SK-N-SH (cell line): ENCODE data around the gene FBXL22. TPM values are rescaled to one million over a fixed set of nuclear protein-coding genes. Genes with fewer than 3 reads are reported as not detected.

Source experiments
- CTCF ChIA-PET: fragments of 300-600, 350-600 bp; formaldehyde crosslinking; extraction: SDS; loops from one replicate; lab custom pipeline; 2021; lab: Yijun Ruan, JAX
- POLR2A ChIA-PET: fragments of 350-600 bp; sonication (Branson Sonifier 250); formaldehyde crosslinking; extraction: SDS; loops from one replicate; lab custom pipeline; 2020; ENCODE audit warnings: antibody characterized with exemption, inconsistent platforms; lab: Yijun Ruan, JAX
- DNase-seq: peaks from one replicate; pipeline ENCODE4 v3.0.0; 2012
- H2AFZ ChIP-seq: fragments of 200-600 bp; sonication (generic); 2 replicates; pipeline ENCODE4 v1.8.1; 2016; ENCODE audit warnings: antibody characterized with exemption, mild to moderate bottlenecking, low read depth
- H3F3A ChIP-seq: fragments of 200-600 bp; sonication (generic); replicated peaks from 2 replicates; pipeline ENCODE3; 2016; ENCODE audit warnings: antibody characterized with exemption, mild to moderate bottlenecking; ENCODE audit not compliant: insufficient read depth
- H3K27ac ChIP-seq, 2 experiments: fragments of 200-500 bp in 1 of 2; fragments of 200-600 bp in 1 of 2; sonication (Bioruptor generic) in 1 of 2; sonication (generic), shearing (Covaris generic) in 1 of 2; 2 replicates each; pipeline versions ENCODE4 v1.5.1 to v1.6.1; 2014 to 2016; ENCODE audit warnings: low read depth in 2 of 2, inconsistent platforms in 1 of 2, low read length in 1 of 2, mild to moderate bottlenecking in 1 of 2, mixed read lengths in 1 of 2
- H3K27me3 ChIP-seq: fragments of 200-600 bp; sonication (generic), shearing (Covaris generic); 2 replicates; pipeline ENCODE4 v1.6.1; 2016; ENCODE audit warnings: mixed run types; ENCODE audit not compliant: insufficient read depth
- H3K36me3 ChIP-seq, 2 experiments: fragments of 200-500 bp in 1 of 2; fragments of 200-600 bp in 1 of 2; sonication (Bioruptor generic) in 1 of 2; sonication (generic) in 1 of 2; replicated peaks in 1 of 2; 2 replicates each; pipeline versions ENCODE3 to v1.5.1; 2014 to 2016; ENCODE audit warnings: low read length in 1 of 2, mild to moderate bottlenecking in 1 of 2; ENCODE audit not compliant: insufficient read depth in 2 of 2, control insufficient read depth in 1 of 2
- H3K4me1 ChIP-seq, 2 experiments: fragments of 200-500 bp in 1 of 2; fragments of 200-600 bp in 1 of 2; sonication (Bioruptor generic) in 1 of 2; sonication (generic), shearing (Covaris generic) in 1 of 2; 2 replicates each; pipeline versions ENCODE4 v1.5.1 to v1.6.1; 2014 to 2016; ENCODE audit warnings: low read depth in 1 of 2, low read length in 1 of 2, mixed run types in 1 of 2; ENCODE audit not compliant: insufficient read depth in 2 of 2, control insufficient read depth in 1 of 2
- H3K4me2 ChIP-seq: fragments of 200-600 bp; sonication (generic), shearing (Covaris generic); 2 replicates; pipeline ENCODE4 v1.6.1; 2017; ENCODE audit warnings: mixed run types
- H3K4me3 ChIP-seq, 2 experiments: fragments of 200-500 bp in 1 of 2; fragments of 200-600 bp in 1 of 2; sonication (Bioruptor generic) in 1 of 2; sonication (generic), shearing (Covaris generic) in 1 of 2; 2 replicates each; pipeline versions ENCODE4 v1.5.1 to v1.8.1; 2014 to 2016; ENCODE audit warnings: low read depth in 2 of 2, inconsistent platforms in 1 of 2, low read length in 1 of 2, mild to moderate bottlenecking in 1 of 2, mixed read lengths in 1 of 2, moderate library complexity in 1 of 2
- H3K79me2 ChIP-seq: fragments of 200-600 bp; sonication (generic); 2 replicates; pipeline ENCODE4 v1.8.1; 2017; ENCODE audit warnings: mild to moderate bottlenecking; ENCODE audit not compliant: insufficient read depth
- H3K9ac ChIP-seq: fragments of 200-600 bp; sonication (generic); 2 replicates; pipeline ENCODE4 v1.6.1; 2017; ENCODE audit warnings: mixed run types
- H3K9me2 ChIP-seq: fragments of 200-600 bp; sonication (generic); 2 replicates; pipeline ENCODE4 v1.6.1; 2017; ENCODE audit warnings: mixed run types
- H3K9me3 ChIP-seq: fragments of 200-600 bp; sonication (generic); 2 replicates; pipeline ENCODE4 v1.6.1; 2017; ENCODE audit warnings: mixed run types, mild to moderate bottlenecking, moderate library complexity
- H4K20me1 ChIP-seq: fragments of 200-600 bp; sonication (generic); 2 replicates; pipeline ENCODE4 v1.6.1; 2017; ENCODE audit warnings: mild to moderate bottlenecking, mixed run types; ENCODE audit not compliant: insufficient read depth
- ELF1 ChIP-seq: IDR thresholded peaks from 2 replicates; pipeline ENCODE4 v1.4.0; 2012
- EP300 ChIP-seq, 2 experiments: IDR thresholded peaks; 2 replicates each; pipeline versions ENCODE4 v1.4.0 to v1.6.1; 2012; ENCODE audit warnings: borderline replicate concordance in 1 of 2, low read depth in 1 of 2, low read length in 1 of 2
- FOXM1 ChIP-seq: IDR thresholded peaks from 2 replicates; pipeline ENCODE4 v1.4.0; 2012; ENCODE audit warnings: low read depth, mild to moderate bottlenecking
- GATA2 ChIP-seq: sonication (generic); formaldehyde crosslinking; IDR thresholded peaks from 2 replicates; pipeline ENCODE4 v1.5.0; 2020; ENCODE audit warnings: mild to moderate bottlenecking, missing genetic modification reagents
- MEF2A ChIP-seq: IDR thresholded peaks from 2 replicates; pipeline ENCODE4 v1.4.0; 2012; ENCODE audit warnings: low read depth, borderline replicate concordance
- NFIC ChIP-seq: IDR thresholded peaks from 2 replicates; pipeline ENCODE4 v1.4.0; 2012; ENCODE audit warnings: borderline replicate concordance
- SMC3 ChIP-seq: IDR thresholded peaks from 2 replicates; pipeline ENCODE4 v1.6.1; 2012; ENCODE audit warnings: low read depth, low read length, improper control_type of control experiment
- TEAD4 ChIP-seq: IDR thresholded peaks from 2 replicates; pipeline ENCODE4 v1.4.0; 2012; ENCODE audit warnings: mild to moderate bottlenecking, borderline replicate concordance; ENCODE audit not compliant: insufficient read depth
- YY1 ChIP-seq: IDR thresholded peaks from 2 replicates; pipeline ENCODE4 v1.4.0; 2012; ENCODE audit warnings: low read depth, mild to moderate bottlenecking
- WGBS: methylation state at CpG from one replicate; pipeline ENCODE4 v1.1.6; 2017; ENCODE audit warnings: low lambda C conversion rate; 5-methylcytosine and 5-hydroxymethylcytosine counted together
- polyA plus RNA-seq, 3 experiments: library from polyadenylated mRNA; depleted of rRNA; stranded (reverse); fragments of >200 nt; gene quantifications; 2 replicates each; pipeline ENCODE4 v1.2.3, GENCODE V29; 2012
- TF ChIP-seq, protein P1 (sequence below): IDR thresholded peaks from 2 replicates; pipeline ENCODE4; 2012
- TF ChIP-seq, protein P2 (sequence below): IDR thresholded peaks from 2 replicates; pipeline ENCODE4 v1.4.0; 2012; ENCODE audit warnings: low read depth, borderline replicate concordance

FBXL22 gene
- polyA plus RNA-seq, 1 of the 3 experiments (the other 2 are of a cell fraction) = 0.10 TPM

DNA sequence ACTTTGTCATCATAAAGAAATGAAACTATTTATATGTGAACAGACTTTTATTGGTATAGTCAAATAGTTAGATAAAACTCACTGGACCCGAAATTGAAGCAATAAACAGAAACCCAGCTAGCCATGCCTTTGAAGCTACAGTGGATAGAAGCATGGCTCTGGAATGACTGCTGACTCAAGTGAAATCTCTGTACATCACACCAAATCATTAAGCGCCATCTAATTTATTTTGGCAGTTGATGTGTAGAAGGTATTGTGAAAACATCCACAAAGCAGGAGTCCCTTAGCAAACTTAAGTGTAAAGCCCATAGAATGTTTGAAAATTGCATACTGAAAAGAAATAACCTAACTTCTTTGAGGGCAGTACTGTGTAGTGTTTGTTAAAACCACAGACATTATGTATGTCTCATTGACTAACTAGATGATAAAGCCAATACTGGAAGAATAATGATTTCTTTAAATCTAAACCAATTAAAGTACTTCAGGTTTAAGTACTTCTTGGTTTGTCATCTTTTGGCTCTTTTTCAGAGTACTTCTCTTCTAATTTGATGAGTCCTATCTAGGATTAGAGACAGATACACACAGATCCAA is 42.8 kb upstream of the FBXL22 start:
- no peak overlapping the region for H2AFZ ChIP-seq
- H3K4me2 ChIP-seq = no peak overlapping the region
- no peaks in the 10 kb centered on the region for H3K9me2 ChIP-seq
- peaks cover 12% of the 10 kb centered on the region for H3K79me2 ChIP-seq
- H3K9me3 ChIP-seq = no peaks in the 10 kb centered on the region
- no peak for TF ChIP-seq YY1
- TF ChIP-seq GATA2 (CRISPR knock-in tag) = no peak
- no peak for TF ChIP-seq EP300 (IDR thresholded peaks at IDR 0.05; ENCODE audit: borderline replicate concordance in 1 of 2, low read depth in 1 of 2, low read length in 1 of 2)
- TF ChIP-seq MEF2A = no peak
- TF ChIP-seq FOXM1 = no peak
- TF ChIP-seq, protein P1, sequence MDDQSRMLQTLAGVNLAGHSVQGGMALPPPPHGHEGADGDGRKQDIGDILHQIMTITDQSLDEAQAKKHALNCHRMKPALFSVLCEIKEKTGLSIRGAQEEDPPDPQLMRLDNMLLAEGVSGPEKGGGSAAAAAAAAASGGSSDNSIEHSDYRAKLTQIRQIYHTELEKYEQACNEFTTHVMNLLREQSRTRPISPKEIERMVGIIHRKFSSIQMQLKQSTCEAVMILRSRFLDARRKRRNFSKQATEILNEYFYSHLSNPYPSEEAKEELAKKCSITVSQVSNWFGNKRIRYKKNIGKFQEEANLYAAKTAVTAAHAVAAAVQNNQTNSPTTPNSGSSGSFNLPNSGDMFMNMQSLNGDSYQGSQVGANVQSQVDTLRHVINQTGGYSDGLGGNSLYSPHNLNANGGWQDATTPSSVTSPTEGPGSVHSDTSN = no peak; the same call in 1 of the 2 replicates
- peak overlapping the region in 1 of 2 experiments; percentile 81; a peak in 1 of 4 replicates for H3K27ac ChIP-seq
- ChIA-PET POLR2A (no interaction called here), CTCF (interaction anchor here (1.5 kb wide), 1 partner anchor 88 kb away, joined by 6 read pairs; no protein-coding TSS in a partner anchor)
- peaks cover 7 to 27% of the 10 kb centered on the region in 2 experiments; a peak in 3 of 4 replicates for H3K4me1 ChIP-seq
- H3K9ac ChIP-seq = no peak overlapping the region
- H3K4me3 ChIP-seq = no peak overlapping the region
- H3K36me3 ChIP-seq = peaks cover 13 to 51% of the 10 kb centered on the region in 2 experiments
- WGBS = 94% methylated on average over 2 of the region's 2 CpGs
- H3F3A ChIP-seq = peaks cover 18% of the 10 kb centered on the region
- no peaks in the 10 kb centered on the region for H3K27me3 ChIP-seq
- no peaks in the 10 kb centered on the region for H4K20me1 ChIP-seq
- no peak for DNase-seq

DNA sequence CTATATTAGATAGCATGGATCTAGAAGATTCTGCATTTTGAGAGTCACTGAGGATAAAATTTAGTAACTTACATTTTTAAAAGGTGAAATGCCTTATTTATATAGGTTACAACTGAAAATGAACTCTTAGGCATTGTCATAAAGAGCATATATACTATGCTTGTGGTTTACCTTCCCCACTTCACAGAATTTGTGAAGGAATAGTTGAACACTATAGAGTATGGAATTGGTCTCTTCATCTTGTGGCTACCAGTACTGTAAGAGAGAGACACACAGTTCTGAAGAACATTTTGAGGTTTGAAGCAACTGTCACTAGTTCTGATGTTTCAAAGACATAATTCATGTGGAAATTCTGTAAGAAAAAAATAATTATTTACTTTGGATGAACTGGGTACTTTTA is 41.7 kb upstream of the FBXL22 start:
- H3K9me3 ChIP-seq = no peaks in the 10 kb centered on the region
- H2AFZ ChIP-seq = no peak overlapping the region
- H3K4me1 ChIP-seq = peaks cover 7 to 27% of the 10 kb centered on the region in 2 experiments; a peak in 3 of 4 replicates
- H3K79me2 ChIP-seq = peaks cover 5% of the 10 kb centered on the region
- no peaks in the 10 kb centered on the region for H3K9me2 ChIP-seq
- no peaks in the 10 kb centered on the region for H4K20me1 ChIP-seq
- no peak overlapping the region for H3K4me3 ChIP-seq
- DNase-seq = no peak
- H3K36me3 ChIP-seq = peaks cover 19 to 53% of the 10 kb centered on the region in 2 experiments
- TF ChIP-seq ELF1 (no peak), FOXM1 (no peak), NFIC (no peak), MEF2A (no peak), SMC3 (no peak), TEAD4 (no peak)
- TF ChIP-seq, protein P2, sequence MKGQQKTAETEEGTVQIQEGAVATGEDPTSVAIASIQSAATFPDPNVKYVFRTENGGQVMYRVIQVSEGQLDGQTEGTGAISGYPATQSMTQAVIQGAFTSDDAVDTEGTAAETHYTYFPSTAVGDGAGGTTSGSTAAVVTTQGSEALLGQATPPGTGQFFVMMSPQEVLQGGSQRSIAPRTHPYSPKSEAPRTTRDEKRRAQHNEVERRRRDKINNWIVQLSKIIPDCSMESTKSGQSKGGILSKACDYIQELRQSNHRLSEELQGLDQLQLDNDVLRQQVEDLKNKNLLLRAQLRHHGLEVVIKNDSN = no peak
- CTCF ChIA-PET = no interaction called here
- H3K9ac ChIP-seq = no peak overlapping the region
- no peaks in the 10 kb centered on the region for H3K27me3 ChIP-seq
- POLR2A ChIA-PET = no interaction called here
- H3K4me2 ChIP-seq = no peak overlapping the region
- H3K27ac ChIP-seq = no peak overlapping the region
- H3F3A ChIP-seq = peaks cover 18% of the 10 kb centered on the region
